Measurements from ENCODE around the gene ITGB4.

The ITGB4 gene

DNA sequence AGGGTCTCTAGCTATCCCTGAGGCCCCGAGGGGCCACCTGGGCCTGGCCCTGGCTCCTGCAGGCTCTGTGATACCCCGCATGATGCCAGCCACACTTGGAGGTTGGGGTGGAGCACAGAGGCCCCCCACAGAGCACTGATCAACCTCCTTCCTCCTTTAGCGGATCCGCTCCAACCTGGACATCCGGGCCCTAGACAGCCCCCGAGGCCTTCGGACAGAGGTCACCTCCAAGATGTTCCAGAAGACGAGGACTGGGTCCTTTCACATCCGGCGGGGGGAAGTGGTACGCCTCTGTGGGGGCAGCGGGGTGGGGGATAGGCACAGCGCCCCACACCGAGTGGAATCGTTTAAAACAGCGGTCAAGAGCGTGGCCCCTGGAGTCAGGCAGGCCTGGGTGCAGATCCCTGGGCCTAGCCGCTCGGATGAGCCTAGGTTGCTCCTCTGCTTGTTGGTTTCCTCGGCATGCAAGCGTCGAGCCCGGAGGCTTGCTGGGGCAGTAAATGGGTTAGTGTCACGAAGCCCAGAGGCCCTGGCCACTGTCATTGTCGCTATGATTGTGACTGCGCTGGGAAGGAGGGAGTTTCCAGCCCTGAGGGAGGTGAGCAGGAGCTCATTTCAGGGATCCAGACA is 9.9 kb downstream of the ITGB4 start:
- no peak for DNase-seq

DNA sequence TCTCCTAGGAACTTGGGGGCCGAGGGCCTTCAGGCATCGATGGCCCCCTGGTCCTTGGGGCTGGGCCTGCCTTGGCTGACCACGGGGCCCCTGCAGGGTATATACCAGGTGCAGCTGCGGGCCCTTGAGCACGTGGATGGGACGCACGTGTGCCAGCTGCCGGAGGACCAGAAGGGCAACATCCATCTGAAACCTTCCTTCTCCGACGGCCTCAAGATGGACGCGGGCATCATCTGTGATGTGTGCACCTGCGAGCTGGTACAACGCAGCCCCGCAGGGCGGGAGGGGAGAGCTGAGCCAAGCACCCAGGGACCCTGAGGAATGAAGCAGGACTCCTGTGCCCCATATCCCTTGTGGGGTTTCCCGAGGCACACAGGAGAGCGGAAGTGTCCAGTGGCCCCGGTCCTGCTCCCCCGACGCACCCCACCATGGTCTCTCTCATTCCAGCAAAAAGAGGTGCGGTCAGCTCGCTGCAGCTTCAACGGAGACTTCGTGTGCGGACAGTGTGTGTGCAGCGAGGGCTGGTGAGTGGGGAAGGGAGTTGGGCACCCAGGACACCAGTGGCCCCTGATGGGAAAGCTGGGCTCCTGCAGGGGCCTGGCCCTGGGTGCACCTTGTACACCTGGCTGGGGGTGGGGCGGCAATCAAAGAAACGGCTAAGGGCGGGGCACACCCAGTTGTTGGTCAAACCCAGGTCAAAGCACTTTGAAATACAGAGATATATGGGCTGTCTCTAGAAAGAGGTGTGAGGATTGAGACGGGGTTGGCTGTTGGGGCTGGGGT is 10.6 kb downstream of the ITGB4 start:
- no peak for DNase-seq
- TF ChIP-seq POLR2A (IDR thresholded peaks at IDR 0.05; ENCODE audit: low read length): no peak
- no peak for TF ChIP-seq GATA1 (IDR thresholded peaks at IDR 0.05; ENCODE audit: low read depth, low read length)

More for the DNA sequence above, 9.9 kb downstream of the ITGB4 start:
- TF ChIP-seq POLR2A (IDR thresholded peaks at IDR 0.05; ENCODE audit: low read length) (no peak), GATA1 (IDR thresholded peaks at IDR 0.05; ENCODE audit: low read depth, low read length) (no peak)

DNA sequence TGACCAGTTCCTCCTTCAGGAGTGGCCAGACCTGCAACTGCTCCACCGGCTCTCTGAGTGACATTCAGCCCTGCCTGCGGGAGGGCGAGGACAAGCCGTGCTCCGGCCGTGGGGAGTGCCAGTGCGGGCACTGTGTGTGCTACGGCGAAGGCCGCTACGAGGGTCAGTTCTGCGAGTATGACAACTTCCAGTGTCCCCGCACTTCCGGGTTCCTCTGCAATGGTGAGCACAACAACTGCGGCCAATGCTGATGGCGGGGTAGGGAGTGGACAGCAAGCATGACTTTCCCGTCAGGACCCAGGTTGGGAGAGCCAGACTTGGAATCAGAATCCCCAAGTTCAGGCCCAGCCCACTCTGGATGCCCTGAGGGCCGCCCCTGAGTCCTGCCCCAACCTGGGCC is 12.2 kb downstream of the ITGB4 start:
- no peak for DNase-seq
- TF ChIP-seq GATA1 (IDR thresholded peaks at IDR 0.05; ENCODE audit: low read depth, low read length) (no peak), POLR2A (IDR thresholded peaks at IDR 0.05; ENCODE audit: low read length) (no peak)

DNA sequence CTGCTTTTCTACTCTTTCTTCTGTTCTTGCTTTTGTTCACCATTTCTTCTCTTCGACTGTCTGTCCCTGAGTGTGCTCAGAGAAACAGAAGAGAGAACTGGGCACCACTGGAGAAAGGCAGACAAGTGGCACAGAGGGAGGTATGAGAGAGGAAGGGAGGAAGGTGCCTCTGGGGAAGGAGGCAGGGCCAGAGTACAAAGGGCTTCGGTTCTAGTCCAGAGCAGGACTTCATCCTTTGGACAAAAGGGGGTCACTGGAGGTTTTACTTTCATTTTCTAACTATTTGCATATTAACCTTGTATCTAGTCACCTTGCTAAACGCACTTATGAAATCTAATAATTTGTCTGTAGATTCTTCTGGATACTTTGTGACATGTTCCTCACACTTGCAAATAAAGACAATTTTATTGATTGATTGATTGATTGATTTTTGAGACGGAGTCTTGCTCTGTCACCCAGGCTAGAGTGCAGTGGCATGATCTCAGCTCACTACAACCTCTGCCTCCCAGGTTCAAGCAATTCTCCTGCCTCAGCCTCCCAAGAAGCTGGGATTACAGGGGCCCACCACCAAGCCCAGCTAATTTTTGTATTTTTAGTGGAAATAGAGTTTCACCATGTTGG is 13.5 kb downstream of the ITGB4 start:
- TF ChIP-seq POLR2A (IDR thresholded peaks at IDR 0.05; ENCODE audit: low read length) (no peak), GATA1 (IDR thresholded peaks at IDR 0.05; ENCODE audit: low read depth, low read length) (no peak)
- DNase-seq: no peak

DNA sequence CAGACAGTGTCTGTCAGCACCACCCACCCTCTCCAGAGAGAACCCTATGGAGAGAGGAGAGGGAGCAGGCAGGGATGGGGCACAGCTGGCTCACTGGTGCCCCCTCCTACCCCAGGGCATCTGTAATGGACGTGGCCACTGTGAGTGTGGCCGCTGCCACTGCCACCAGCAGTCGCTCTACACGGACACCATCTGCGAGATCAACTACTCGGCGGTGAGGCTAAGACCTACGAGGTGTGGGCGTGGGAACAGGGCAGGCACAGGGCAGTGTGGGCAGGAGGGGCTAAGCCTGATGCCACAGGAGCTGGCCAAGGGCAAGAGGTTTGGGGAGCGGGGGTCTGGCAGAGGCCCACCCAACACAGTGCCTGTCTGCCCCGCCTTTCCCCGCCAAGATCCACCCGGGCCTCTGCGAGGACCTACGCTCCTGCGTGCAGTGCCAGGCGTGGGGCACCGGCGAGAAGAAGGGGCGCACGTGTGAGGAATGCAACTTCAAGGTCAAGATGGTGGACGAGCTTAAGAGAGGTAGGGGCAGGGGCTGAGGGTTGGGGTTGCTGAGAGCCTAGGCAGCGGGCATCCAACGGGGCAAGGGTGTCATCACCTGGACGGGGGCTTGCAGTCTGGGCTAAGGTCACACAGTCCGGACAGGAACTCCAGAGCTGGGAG is 15.0 kb downstream of the ITGB4 start:
- TF ChIP-seq POLR2A (IDR thresholded peaks at IDR 0.05; ENCODE audit: low read length) (no peak), GATA1 (IDR thresholded peaks at IDR 0.05; ENCODE audit: low read depth, low read length) (no peak)
- DNase-seq: no peak

DNA sequence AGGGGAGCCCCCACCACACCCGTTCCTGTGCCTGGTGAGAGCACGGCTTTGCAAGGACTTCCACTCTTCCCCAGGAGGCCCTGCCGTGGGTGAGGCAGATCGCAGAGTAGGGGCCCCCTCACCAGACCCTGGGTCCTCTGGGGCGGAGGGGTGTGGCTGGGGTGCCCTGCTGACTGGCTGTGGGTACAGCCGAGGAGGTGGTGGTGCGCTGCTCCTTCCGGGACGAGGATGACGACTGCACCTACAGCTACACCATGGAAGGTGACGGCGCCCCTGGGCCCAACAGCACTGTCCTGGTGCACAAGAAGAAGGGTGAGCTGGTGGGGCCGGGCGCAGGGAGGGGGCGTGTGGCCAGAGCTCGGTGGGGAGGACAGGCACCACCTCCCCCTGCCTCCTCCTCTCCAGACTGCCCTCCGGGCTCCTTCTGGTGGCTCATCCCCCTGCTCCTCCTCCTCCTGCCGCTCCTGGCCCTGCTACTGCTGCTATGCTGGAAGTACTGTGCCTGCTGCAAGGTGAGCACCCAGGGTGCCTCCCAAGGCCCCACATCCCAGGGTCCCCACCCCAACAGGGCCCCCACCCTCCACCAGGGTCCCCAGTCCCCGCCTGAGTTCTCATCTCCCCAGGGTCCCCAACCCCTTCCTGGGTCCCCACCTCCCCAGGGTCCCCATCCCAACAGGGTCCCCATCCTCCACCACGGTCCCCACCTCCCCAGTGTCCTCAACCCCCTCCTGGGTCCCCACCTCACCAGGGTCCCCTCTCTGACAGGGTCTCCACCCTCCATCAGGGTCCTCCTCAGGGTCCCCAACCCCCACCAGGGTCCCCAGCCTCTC is 16.1 kb downstream of the ITGB4 start:
- no peak for TF ChIP-seq POLR2A (IDR thresholded peaks at IDR 0.05; ENCODE audit: low read length)
- TF ChIP-seq GATA1 (IDR thresholded peaks at IDR 0.05; ENCODE audit: low read depth, low read length): no peak
- no peak for DNase-seq

DNA sequence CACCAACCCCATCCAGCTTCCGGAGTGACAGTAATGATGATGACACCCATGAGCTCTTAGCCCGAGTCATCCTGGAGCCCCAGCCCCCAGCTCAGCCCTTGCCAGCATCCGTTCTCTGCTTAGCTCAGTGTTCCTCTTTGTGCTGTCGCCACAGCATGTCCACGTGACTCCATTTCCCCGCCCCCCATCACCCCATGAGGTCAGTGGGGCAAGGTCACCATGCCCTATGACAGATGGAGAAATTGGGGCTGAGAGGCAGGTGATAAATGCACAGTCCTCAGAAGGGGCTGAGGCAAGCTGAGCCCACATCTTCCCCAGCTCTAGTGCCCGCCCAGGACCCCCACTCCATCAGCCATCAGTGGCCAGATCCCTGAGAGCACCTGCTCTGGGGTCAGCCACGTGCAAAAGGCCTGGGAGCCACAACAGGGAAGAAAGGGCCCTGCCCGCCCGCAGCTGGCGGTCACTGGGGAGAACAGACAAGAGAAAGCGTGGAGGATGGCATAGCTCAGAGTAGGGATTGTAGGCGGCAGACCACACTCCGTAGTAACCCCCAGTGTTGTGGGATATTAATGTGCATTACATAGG is 17.1 kb downstream of the ITGB4 start:
- TF ChIP-seq GATA1 (IDR thresholded peaks at IDR 0.05; ENCODE audit: low read depth, low read length): no peak
- TF ChIP-seq POLR2A (IDR thresholded peaks at IDR 0.05; ENCODE audit: low read length): no peak
- DNase-seq: no peak

DNA sequence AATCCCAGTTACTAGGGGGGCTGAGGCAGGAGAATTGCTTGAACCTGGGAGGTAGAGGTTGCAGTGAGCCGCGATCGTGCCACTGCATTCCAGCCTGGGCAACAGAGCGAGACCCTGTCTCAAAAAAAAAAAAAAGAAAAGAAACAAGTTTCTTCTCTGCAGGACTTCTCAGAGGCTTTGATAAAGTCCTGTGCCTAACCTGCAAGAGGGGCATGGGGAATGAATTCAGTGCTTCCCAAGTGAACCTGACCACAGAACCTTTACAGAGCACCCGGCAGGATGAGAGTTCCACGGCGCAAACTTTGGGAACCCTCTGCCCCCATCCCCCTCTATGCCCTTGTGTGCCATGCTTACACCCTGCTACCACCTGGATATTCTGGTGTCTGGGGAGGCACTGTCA is 17.9 kb downstream of the ITGB4 start:
- DNase-seq: no peak
- TF ChIP-seq POLR2A (IDR thresholded peaks at IDR 0.05; ENCODE audit: low read length): no peak
- TF ChIP-seq GATA1 (IDR thresholded peaks at IDR 0.05; ENCODE audit: low read depth, low read length): no peak

DNA sequence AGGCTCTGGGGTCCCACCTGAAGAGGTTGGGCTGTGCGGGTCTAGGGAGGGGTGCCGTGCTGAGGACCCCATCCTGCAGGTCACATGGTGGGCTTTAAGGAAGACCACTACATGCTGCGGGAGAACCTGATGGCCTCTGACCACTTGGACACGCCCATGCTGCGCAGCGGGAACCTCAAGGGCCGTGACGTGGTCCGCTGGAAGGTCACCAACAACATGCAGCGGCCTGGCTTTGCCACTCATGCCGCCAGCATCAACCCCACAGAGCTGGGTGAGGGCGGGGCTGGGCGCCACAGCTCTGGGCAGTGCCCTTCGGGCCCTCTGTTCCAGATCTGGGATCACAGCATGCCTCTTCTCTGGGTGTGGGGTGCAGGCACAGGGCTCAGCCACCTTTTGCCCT is 18.5 kb downstream of the ITGB4 start:
- DNase-seq: no peak
- TF ChIP-seq GATA1 (IDR thresholded peaks at IDR 0.05; ENCODE audit: low read depth, low read length) (no peak), POLR2A (IDR thresholded peaks at IDR 0.05; ENCODE audit: low read length) (no peak)

DNA sequence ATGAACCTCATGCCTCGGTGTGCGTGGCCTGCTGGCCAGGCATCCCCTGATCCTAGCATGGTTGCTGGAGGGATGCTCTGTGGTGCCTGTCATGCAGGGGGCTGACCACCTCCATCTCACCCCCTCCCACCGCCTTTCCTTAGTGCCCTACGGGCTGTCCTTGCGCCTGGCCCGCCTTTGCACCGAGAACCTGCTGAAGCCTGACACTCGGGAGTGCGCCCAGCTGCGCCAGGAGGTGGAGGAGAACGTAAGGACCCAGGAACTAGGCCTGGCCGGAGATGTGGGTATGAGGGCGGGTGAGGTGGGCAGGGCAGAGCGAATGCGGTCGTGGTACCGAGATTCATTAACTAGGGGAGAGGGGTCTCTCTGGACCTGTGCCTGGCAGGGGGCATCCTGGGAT is 19.0 kb downstream of the ITGB4 start:
- no peak for TF ChIP-seq POLR2A (IDR thresholded peaks at IDR 0.05; ENCODE audit: low read length)
- TF ChIP-seq GATA1 (IDR thresholded peaks at IDR 0.05; ENCODE audit: low read depth, low read length): no peak
- no peak for DNase-seq

DNA sequence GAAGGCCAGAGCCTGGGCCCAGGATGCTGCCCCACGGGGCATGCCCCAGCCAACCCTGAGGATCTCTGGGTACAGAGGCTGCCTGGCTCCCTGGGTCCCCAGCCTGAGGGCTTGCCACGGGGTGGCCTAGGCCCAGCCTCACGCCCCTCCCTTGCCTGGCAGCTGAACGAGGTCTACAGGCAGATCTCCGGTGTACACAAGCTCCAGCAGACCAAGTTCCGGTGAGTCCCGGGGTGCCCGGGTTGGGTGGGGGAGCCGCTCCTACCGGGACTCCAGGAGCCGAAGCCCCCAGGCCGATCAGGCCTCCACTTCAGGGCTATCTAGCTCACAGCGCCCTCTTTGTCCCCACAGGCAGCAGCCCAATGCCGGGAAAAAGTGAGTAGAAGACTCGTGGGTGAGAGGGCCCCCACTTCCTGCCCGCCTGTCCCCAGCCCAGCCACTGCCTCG is 19.4 kb downstream of the ITGB4 start:
- TF ChIP-seq POLR2A (IDR thresholded peaks at IDR 0.05; ENCODE audit: low read length) (no peak), GATA1 (IDR thresholded peaks at IDR 0.05; ENCODE audit: low read depth, low read length) (no peak)

DNA sequence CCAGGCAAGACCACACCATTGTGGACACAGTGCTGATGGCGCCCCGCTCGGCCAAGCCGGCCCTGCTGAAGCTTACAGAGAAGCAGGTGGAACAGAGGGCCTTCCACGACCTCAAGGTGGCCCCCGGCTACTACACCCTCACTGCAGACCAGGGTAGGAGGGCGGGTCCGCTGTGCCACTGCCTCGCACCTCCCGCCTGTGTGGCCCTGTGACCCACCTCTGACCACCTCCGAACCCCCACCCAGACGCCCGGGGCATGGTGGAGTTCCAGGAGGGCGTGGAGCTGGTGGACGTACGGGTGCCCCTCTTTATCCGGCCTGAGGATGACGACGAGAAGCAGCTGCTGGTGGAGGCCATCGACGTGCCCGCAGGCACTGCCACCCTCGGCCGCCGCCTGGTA is 21.1 kb downstream of the ITGB4 start:
- DNase-seq: no peak
- TF ChIP-seq POLR2A (IDR thresholded peaks at IDR 0.05; ENCODE audit: low read length) (no peak), GATA1 (IDR thresholded peaks at IDR 0.05; ENCODE audit: low read depth, low read length) (no peak)

More for the DNA sequence above, 19.4 kb downstream of the ITGB4 start:
- DNase-seq: no peak

DNA sequence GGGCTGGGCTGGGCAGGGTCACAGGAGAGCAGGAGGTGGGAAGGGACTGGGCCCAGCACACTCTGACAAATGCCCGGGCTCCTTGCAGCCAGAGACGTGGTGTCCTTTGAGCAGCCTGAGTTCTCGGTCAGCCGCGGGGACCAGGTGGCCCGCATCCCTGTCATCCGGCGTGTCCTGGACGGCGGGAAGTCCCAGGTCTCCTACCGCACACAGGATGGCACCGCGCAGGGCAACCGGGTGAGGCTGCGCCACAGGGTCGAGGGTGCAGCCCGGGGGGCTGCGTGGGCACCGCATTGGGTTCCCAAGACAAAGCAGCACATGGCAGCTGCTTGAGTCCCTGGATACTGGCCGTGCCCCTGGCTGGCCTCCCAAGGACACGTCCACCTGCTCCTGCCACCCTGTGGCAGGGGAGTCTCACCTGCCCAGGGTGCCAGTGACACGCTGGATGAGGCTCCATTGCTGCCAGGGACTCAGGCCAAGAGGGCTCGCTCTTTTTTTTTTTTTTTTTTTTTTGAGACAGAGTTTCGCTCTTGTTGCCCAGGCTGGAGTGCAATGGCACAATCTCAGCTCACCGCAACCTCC is 22.5 kb downstream of the ITGB4 start:
- TF ChIP-seq POLR2A (IDR thresholded peaks at IDR 0.05; ENCODE audit: low read length): no peak
- DNase-seq: no peak

Data from erythroblast (primary cell).